ENCODE measurements around the gene TIMM44.
"Not testable (repeated sequence)": the region's sequence is repeated elsewhere in the genome, so short reads cannot be mapped to it uniquely, and the experiment has no call there.

Gene TIMM44

DNA sequence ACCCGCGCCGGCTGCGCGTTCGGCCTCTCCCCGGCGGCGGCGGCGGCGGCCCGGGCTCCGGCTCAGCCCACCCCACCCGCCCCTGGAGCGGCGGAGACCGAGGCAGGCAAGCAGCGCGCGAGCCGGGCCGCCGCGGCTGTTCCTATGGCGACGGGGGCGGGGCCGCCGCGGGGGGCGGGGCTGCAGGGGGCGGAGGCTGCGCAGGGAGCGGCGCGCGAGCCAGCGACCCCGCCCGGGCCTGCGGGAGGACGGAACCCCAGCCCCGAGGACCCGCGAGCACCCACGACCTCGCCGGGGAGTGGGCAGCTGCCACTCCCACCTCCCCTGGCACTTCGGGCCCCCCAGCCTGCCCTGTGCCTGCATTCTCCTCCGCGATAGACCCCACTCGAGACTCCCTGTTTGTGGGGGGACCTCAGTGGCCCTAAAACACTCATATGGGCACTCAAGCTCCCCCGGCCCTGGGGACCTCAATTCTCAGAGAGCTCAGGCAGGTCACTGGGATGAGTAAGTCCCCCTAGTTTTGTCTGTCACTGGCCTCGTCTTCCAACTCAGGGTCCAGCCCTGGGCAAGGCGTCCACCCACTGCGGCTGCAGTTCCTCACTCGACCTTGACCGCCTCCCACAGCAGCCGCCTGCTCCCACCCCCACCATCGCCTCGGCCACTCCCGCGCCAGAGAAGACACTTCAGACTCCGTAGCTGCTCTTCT, 17.3 kb downstream of the TIMM44 start, which contains the start of gene CTXN1:
TSS of gene CTXN1 (minus strand) at position 115 of the 706 bp plus-strand sequence. CDS start 597 bp downstream, outside the sequence.
- no peak for DNase-seq (ENCODE audit: low read depth, low spot score)

- peak; percentile 36 for DNase-seq (ENCODE audit: low read depth, low spot score)
These were observed 18.2 kb downstream of the TIMM44 start for GRCh38 chr19:7925171-7925851.

DNA sequence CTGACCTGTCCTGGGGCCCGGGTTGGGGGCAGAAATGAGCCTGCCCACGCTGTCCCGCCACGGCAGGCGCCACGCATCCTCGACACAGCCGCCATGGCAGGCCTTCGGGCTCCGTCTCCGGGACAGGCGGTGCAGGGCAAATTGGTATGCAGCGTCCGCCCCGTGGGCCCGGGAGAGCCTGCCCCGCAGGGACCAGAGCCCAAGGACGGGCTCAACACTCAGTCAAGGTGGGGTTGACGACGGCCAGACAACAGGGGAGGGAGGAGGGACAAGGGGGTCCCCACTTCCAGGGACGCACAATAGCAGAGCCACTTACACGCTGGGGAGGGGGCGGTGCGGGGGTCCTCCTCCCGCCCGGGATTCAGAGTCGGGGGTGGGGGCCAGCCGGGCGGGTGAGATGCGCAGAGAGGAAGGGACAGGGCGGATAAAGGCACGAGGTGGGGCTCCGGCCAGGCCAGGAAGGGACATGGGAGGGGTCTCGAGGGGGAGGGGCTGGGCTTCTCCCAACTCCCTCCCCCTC, 18.8 kb downstream of the TIMM44 start:
- no peak for DNase-seq (ENCODE audit: low read depth, low spot score)

DNA sequence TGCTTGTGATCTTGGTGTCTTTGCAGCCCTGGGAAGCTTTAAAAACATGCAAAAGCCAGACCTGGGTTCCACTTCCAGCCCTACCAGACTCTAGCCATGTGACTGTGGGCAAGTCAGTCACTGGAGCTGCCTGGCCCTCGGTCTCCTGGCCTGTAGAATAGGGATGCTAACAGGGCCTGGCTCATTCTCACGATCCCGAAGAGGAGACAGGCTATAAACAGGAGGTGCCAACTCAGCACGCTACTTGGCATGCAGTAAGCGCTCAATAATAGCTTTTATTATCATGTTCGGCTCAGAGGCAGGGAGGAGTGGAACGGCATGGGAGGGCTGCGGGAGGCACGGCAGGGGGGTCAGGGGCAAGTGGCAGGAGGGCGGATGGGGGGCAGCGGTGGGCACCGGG, 19.2 kb downstream of the TIMM44 start:
- no peak for DNase-seq (ENCODE audit: low read depth, low spot score)

DNA sequence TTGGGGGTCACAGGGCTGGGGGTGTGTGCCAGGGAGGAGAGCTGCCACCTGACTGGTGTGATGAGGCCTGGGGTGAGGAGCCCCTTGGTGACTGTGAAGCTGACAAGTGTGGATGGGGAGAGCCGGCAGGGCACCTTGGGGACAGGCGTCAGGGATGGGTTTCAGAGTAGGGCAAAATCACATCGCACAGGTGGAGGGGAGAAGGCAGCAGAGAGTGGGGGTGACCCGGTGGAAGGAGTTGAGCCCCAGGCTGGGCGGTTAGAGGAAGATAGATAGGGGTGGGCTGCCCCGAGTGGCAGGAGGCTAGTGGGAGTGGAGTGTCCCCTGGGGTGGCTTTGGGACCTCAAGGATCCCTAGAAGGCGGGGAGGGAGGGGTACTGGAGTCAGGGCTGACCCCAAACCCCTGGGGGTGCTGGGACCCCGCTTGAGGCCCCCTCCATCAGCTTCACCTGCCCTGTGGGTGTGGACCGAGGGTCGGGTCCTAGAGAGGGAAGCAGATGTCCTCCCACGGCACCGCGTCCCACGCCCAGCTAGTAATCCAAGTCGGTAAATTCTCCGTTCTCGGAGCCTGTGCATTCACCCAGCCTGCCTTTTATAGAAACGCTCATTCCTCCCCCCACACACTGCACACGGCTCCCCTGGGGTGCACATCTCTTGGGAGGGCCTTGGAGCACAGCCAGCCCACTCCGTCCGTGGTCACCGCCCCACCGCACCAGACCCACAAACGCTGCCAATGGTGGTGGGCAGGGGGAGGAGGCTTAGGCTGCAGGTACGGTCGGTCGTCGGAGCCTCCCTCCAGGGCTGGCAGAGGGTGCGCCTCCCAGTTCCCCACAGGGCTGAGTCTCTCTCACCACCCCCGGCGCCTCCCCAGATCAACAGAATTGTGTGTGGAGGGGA, 19.9 kb downstream of the TIMM44 start:
- no peak for DNase-seq (ENCODE audit: low read depth, low spot score)

DNA sequence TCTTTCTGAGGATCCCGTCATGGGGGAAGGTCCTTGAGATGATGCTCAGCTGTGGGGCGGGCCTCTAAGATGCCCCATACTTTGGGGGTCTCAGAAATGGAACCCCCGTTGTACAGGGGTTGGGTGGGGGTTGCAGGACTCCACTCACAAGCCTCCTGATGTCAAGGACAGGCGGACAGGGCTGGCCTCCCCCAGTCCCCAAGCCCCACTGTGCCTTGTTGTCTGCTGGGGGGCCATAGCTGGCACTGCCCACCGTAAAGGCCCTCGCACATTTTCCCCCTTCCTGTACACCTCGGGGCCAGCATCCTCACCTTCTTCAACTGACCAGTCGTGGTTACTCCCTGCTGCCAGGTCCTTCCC, 20.6 kb downstream of the TIMM44 start:
- DNase-seq (ENCODE audit: low read depth, low spot score), result no peak

DNA sequence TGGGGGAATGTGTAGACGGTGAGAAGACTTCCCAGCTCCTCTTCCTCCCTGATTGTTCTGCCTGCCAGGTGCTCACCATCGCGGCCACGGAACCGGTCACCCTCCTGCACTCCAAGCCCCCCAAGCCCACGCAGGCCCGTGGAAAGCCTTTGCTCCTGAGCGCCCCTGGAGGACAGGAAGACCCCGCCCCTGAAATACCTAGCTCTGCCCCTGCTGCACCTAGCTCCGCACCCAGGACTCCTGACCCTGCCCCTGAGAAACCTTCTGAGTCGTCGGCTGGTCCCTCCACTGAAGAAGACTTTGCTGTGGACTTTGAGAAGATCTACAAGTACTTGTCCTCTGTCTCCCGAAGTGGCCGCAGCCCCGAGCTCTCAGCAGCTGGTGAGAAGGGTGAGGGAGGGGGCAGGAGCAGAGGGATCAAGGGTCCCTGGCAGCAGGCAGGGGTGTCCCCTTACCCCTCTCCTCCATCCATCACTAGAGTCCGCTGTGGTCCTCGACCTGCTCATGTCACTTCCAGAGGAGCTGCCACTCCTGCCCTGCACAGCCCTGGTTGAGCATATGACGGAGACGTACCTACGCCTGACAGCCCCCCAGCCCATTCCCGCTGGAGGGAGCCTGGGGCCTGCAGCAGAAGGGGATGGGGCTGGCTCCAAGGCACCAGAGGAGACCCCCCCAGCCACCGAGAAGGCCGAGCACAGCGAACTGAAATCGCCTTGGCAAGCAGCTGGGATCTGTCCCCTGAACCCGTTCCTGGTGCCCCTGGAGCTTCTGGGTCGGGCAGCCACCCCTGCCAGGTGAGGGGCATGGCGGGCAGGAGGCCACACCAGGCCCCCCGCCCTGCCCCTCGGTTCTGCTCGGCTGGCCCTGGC, 21.3 kb downstream of the TIMM44 start:
- no peak for DNase-seq (ENCODE audit: low read depth, low spot score)

GRCh38 chr19:7921302-7921966, 22.0 kb downstream of the TIMM44 start:
- no peak for DNase-seq (ENCODE audit: low read depth, low spot score)

DNA sequence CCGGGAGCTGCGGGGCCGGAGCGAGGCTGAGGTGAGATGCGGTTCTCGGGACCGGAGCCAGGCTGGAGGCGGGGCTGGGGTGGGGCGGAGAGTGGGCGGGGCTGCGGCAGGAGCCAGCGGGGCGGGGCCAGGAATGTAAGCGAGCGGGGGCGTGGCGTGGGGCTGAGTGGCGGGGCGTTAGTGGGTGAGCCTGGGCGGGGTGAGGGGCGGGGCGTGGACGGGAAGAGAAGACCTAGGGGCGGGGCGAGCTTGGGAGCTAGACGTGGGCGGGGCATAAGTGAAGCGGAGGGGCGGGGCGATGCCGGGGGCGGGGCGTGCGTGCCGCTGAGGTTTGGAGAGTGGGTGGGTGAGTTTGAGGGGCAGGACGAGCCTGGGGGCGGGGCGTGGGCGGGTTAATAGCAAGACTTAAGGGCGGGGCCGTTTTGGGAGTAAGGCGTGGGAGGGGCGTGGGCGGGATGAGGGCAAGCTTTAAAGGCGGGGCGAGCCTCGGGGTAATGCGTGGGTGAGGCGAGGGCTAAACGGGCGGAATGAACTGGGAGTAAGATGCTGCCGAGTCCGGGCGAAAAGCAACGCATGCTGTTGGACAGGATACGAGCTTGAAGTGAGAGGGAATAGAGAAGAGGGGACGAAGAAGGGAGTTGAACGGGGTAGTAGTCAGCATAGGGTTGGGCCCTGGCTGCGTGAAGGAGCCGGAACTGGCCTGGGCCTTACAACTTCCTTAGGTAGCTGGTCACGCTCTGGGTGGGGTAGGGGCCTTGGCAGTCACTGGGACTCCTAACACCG, 22.8 kb downstream of the TIMM44 start:
- DNase-seq (ENCODE audit: low read depth, low spot score), result peak; percentile 83

DNA sequence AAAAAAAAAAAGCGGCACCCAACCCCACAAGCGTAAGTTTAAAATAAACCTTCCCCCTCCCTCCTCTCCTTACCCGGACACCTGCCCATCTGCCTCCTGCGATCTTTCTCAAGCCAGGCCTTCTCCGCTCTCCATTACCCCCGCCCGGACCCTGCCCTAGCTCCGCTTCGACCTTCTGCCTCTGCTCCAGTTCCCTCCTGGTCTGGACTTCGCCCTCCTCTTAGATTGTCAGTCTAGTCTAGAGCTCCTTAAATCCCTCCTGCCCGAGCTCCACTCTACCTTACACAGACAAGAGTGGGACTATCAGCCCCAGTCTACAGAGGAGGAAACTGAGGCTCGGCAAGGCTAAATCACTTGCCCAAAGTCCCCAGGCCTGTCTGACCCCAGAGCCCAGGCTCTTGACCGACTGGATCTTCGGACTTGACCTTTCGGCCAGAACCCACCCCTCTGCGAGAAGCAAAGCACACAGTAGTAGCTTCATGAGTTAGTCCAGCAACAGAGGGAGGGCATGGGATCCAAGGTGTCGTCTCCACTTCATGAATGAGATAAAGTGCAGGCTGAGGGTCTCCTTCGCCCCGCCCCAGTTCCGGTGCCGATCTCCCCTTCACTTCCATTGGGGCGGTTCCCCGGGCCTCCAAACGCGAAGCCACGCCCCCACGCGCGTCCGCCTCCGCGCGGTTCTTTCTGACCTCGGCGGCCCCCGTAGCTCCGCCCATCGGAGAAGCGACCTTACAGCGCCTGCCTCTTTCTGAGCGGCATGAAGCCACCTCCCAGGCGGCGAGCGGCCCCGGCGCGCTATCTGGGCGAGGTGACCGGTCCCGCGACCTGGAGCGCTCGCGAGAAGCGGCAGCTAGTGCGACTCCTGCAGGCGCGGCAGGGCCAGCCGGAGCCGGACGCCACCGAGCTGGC, 23.6 kb downstream of the TIMM44 start, which contains the start of gene SNAPC2:
TSS of gene SNAPC2 (plus strand) at position 729 of the 909 bp plus-strand sequence. CDS start at position 758, 29 bp downstream.
- peak; percentile 80 for DNase-seq (ENCODE audit: low read depth, low spot score)

DNA sequence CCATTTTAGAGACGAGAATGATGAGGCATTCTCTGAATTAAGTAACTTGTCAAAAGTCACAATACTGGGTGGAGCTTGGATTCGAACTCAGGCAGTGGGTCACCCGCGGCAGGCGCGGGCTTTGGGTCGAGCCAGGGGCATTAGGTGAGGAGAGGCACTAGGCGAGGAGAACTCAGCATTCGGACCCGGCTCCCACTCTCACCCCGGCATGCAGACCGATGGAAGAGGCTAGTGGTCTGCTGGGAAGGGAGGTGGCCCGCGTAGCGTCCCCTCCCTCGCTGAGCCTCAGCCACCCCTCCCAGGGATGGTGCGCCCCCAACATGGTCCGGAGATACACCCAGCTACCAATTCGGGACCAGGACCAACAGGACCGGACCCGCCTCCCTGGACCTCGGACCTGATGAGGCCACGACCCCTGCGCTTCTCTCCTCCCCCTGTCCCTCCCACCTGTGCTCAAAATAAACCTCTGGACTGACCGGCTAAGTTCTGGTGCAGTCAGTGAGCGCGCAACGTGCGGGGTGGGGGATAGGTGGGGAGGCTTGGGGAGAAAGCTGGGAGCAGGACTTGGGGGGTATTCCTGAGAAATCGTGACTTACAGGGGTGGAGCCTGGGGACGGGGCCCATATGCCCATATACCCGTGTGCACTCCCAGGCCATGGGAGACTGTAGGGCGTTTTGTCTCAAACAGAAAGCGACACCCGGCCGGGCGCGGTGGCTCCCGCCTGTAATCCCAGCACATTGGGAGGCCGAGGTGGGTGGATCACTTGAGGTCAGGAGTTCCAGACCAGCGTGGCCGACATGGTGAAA, 24.6 kb downstream of the TIMM44 start:
- DNase-seq (ENCODE audit: low read depth, low spot score), result no peak

DNA sequence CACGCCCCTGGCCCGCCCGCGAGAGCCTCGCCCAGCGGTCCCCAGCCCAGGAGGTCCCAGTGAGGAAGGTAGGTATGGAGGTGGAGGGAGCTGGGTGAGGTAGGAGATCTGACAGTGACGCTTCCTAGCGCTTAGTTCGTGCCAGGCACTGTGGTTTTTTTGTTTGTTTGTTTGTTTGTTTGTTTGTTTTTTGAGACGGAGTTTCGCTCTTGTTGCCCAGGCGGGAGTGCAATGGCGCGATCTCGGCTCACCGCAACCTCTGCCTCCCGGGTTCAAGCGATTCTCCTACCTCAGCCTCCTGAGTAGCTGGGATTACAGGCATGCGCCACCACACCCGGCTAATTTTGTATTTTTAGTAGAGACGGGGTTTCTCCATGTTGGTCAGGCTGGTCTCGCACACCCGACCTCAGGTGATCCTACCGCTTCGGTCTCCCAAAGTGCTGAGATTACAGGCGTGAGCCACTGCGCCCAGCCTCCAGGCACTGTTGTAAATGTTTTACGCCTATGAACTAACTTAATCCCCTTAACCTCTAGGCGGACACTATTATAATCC, 25.3 kb downstream of the TIMM44 start:
- DNase-seq (ENCODE audit: low read depth, low spot score), result not testable (repeated sequence)

GRCh38 chr19:7917267-7918061, 26.0 kb downstream of the TIMM44 start:
- no peak for DNase-seq (ENCODE audit: low read depth, low spot score)

GRCh38 chr19:7916955-7917266, 26.6 kb downstream of the TIMM44 start:
- DNase-seq (ENCODE audit: low read depth, low spot score), result no peak

DNA sequence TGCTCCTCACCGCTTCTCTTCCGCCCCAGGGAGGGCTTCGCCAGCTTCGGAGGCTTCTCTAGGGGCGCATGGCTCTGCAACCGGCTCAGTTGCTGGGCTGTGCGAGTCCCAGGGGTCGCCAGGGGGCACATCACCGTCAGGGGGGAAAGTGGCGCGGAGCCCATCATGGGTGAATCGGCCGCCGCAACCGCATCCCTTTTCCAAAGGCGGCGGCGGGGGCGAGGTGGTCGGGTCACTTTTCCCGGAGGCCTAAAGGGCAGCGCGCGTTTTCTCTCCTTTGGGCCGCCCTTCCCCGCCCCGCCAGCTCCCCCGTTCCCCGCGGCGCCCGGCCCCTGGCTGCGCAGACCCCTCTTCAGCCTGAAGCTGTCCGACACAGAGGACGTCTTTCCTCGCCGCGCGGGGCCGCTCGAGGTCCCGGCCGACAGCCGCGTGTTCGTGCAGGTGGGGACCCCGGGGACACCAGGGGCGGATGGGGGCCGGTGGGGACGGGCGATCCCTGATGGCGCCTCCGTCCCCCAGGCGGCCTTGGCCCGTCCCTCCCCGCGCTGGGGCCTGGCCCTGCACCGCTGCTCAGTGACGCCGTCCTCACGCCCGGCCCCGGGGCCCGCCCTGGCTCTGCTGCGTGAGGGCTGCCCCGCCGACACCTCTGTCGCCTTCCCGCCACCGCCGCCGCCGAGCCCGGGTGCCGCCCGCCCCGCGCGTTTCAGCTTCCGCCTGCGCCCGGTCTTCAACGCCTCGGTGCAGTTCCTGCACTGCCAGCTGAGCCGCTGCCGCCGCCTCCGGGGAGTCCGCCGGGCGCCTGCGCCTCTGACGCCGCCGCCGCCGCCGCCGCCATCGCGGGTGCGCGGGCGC, 27.1 kb downstream of the TIMM44 start:
- no peak for DNase-seq (ENCODE audit: low read depth, low spot score)
